Measurements from ENCODE around the gene MPV17. TPM values are rescaled to one million over a fixed set of nuclear protein-coding genes. Genes with fewer than 3 reads are reported as not detected.

MPV17 gene, protein sequence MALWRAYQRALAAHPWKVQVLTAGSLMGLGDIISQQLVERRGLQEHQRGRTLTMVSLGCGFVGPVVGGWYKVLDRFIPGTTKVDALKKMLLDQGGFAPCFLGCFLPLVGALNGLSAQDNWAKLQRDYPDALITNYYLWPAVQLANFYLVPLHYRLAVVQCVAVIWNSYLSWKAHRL
- 79.0 and 79.9 TPM in 2 replicates for total RNA-seq

DNA sequence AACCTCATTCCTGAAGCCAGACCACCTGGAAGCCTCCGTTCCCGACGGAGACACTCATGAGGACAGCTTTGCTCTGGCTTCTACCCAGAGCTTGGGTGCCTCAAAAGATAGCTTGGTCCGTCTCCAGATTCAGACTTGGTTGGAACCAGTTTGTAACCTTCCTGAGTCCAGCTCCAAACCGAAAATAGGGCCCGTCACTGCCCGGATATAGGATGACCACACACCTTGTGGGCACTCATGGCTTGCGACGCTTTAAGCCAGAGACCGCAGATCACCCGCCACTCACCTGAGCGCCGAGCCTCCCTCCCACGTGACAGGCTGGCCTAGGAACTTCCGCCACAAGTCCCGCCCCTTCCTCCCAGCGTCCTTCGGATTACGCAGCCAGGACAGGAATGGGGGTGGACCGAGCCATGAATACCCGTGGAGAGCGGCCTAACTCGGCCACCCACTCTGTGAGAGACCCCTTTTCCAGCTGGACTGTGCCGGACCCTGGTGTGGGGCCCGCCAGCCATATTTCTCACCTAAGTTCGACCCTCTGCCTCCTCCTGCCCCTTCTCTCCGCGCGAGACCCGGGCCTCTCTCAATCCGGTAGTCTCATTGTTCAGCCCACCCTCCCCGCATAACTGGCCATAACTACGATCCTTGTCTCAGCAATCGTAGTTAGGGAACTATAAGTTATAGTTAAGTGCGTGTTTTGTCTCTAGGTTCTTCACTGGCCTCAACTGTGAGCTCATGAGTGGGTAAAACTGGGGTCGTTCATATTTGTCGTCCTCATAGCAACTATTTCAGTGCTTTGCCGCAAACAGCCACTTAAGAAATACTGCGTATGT, at the start of gene MPV17:
Gene MPV17 (minus strand): TSS at position 332 of the 830 bp plus-strand sequence. CDS start 580 bp downstream, outside the sequence.

DNA sequence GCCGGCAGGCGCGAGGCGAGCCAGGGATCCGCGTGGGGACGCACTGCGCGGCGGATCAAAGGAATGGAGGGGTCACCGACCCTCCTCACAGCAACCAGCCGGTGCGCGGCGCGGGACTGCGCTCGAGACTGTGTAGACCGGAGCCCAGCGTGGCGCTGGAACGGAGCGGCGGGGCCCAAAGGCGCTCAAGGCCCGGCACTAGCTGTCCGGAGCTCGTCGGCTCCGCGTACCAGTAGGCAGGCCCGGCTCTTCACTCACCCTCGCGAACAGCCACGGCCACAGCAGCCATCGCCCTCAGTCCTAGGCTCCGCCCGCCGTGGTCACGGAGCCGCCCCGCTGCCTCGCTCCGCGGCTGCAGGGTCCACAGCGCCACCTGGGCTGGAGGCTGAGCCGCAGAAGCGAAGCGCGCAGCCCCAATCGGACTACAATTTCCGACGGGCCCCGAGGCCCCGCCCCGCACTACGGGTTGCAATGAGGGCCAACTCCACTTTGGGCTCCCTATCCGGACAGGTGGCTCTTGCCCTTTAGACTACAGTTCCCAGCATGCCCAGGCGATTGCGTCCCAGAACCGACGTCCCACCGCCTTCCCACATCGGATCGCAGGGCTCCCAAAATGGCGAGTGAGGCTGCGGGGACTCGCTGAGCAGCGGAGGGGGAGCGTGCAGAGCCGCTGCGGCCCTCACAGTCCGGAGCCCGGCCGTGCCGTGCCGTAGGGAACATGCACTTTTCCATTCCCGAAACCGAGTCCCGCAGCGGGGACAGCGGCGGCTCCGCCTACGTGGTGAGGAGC, 47.3 kb upstream of the MPV17 start, which contains the start of the genes EIF2B4 and SNX17:
Gene EIF2B4 (minus strand): TSS at position 313 of the 790 bp plus-strand sequence. CDS start 24 bp downstream, at position 289.
Gene SNX17 (plus strand): TSS at position 591 of the 790 bp plus-strand sequence. CDS start 128 bp downstream, at position 719.

DNA sequence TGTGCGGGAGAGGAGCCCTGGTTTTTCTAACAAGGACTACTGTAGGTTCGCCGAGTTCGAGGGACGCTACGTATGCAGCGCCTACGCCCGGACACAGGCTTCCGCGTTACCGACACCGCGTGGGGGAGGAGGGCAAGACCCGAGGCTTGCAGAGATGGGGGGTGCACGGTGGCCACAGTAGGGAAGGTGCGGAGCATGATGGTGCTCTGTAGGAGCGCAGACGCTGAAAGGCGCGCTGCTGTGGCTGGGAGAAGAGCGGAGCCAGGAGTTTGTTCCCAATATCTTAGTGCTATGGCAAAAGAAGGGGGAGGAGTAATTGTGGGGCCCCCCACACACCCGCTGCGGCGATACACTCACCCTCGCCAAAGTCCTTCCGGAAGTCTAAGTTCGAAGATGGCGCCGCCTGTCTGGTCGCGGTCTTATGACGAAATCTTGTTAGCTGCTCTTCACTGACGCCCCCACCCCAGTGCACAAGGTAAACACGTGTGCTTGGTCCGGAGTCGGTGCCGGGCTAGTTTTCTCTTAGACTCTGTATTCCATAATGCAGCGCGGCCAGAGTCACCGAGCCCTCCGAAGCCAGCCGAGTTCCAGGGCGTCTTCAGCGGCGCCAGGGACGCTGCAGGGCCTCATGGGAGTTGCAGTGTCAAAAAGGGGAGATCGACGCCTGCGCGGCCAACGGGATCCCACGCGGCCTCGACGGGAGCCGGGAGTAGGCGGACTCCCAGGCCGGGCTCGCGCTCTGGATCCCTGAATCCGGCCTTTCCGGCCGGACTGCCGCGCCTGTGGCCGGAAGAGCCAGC, 33.7 kb upstream of the MPV17 start, which contains the start of gene GTF3C2:
Gene GTF3C2 (minus strand): TSS at position 383 of the 800 bp plus-strand sequence. CDS start 13,210 bp downstream, outside the sequence.

DNA sequence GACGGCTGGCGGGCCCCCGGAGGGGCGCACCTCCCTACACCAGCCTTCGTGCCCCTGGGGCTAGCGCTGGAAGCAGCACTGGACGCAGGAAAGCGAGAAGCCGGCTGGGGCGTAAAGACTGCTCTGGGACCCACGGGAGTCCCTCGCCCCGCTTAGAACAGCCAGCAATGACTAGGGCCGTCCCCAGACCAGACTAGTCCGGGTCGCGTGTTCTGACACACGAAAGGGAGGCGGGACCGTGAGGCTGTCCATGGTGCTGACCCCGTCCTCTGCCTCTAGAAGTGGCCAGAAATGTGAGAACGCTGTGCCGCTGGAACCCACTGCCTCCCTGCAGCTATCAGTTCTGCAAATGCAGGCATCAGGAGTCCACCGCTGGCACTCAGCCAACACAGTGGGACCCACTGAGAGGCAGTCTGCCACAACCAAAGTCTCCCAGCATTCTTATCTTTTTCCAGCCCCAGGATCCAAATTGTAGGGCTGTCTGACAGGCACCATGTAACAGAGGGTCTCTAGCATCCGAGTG, 14.5 kb downstream of the MPV17 start, which contains the start of gene UCN:
Gene UCN (minus strand): TSS at position 87 of the 523 bp plus-strand sequence. CDS start 550 bp downstream, outside the sequence.

DNA sequence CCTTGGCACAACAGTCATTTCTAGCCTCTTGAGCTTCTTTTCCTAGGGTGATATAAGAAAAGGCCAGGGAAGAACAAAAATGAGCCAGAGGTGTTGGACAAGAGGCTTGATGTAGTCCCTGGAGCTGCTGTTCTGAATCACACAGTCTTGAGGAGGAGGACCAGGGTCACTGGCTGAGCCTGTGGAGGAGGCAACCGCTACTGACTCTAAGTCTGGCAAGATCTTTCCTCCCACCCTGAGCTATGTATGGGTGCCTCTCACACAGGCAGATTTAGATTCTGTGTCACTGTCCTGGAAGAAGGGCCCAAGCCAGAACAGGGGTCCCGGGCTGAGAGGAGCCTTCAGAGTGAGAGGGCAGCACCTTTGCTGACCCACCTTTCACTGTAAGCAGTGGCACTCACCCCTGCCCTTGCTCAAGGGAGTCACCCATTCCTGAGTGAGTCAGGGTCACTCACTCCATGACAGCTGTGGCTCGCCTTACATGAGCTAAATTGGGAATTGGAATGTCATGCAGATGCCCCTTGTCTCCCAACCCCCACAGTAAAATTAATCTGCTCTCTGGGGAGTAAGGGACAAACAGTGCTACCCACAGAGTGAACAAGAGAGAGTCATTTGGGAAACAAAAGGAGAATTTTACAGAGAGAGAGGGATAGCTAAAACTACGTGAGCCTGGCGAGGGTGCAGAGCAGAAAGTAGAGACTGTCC, 40.9 kb downstream of the MPV17 start, which contains the start of gene TRIM54:
Gene TRIM54 (plus strand): TSS at position 575 of the 705 bp plus-strand sequence. CDS start 303 bp downstream, outside the sequence.

DNA sequence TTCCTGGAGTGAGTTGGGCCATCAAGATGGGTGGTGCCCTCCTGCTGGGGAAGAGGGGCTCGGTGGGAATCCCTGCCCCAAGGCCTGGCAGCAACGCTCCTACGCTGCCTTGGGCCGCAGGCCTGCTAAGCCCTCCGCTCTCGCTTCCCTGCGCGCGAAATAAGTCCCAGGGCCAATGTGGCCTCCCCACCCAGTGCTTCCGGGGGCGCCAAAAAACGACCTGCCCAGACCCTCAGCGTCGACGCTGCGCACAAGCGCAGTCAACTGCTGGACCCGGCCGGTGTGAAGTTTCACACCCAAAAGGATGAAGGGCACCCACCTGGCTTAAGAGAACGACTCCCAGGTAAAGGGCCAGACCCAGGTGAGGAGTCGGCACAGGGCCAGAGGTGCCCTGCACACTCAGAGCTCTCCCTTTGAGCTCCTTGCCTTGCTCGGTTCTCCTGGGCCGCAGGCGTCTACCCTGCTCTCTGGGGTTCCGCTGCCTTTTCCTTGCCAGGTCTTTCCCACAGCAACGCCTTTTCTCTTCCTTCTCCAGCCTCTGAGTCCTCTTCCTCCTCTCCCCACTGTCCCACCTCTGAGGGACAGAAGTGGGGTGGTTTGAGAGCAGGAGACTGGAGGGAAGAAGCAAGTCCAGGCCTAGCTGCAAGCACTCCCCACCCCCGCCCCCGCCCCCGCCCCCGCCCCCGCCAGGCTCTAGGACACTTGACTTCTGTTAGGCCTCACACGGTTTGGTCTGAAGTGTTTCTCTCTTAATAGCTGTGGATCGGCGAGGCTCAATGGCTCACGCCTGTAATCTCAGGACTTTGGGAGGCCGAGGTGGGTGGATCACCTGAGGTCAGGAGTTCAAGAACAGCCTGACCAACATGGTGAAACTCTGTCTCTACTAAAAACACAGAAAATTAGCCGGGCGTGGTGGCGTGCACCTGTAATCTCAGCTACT, 47.4 kb downstream of the MPV17 start, which contains the start of gene DNAJC5G:
Gene DNAJC5G (plus strand): TSS at position 223 of the 940 bp plus-strand sequence. CDS start 1,296 bp downstream, outside the sequence.

DNA sequence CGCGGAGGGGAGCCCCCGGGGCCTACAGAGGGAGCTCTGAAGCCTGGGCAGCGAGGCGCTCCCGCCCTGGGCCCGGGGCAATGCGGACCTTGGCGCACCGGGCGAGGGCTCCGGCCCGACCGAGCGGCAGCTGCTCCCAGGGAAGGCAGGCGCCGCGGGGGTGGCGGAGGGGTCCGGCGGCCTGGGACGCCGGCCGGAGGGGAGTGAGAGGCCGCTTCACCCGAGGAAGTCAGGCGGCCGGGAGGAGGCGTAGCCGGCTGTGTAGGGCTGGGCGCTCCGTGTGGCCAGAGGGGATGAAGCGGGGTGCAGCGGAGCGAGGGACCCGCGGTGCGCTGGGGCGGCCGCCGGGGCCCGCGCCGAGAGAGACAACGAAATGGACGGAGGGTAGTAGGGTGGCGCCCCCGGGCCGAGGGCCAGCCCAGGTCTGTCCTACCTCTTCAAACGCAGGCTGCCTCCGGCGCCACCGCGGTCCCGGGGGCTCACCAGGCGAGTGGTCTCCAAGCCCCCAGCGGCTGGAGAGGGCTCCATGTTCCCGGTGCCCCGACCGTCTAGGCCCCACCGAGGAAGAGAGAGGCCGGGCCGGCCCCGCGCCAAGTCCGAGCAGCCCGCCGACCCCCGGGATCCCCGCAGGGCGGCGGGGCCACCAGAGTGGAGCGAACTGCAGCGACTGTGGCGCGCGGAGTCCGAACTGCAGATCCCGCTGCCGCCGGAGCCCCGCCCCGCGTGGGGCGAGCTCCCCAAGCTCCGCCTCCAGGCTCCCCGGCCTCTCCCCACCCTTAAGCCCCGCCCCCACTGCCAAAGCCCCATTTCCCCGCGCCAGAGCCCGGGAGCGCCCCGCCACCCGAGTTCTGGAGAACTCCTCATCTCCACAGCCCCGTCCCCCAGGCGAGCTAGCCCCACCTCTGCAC, 60.3 kb downstream of the MPV17 start, which contains the start of gene SLC30A3:
Gene SLC30A3 (minus strand): TSS at position 669 of the 908 bp plus-strand sequence. CDS start 141 bp downstream, at position 528.

Other genes starting within 250 kb of the MPV17 start
- 15.2 and 79.6 TPM in 2 replicates for gene EMILIN1, start 244.5 kb downstream of the MPV17 start, total RNA-seq
- 2.5 and 5.4 TPM in 2 replicates for gene KHK, start 236.3 kb downstream of the MPV17 start, total RNA-seq
- gene CGREF1, start 204.0 kb downstream of the MPV17 start, total RNA-seq, result 2.4 and 2.5 TPM in 2 replicates
- gene ABHD1, start 199.3 kb downstream of the MPV17 start, total RNA-seq, result 0.16 and 0.89 TPM in 2 replicates
- 41.6 and 72.5 TPM in 2 replicates for gene PREB, start 188.5 kb downstream of the MPV17 start, total RNA-seq
- not detected in 2 replicates for gene PRR30, start 183.7 kb downstream of the MPV17 start, total RNA-seq
- gene TCF23, start 174.1 kb downstream of the MPV17 start, total RNA-seq, result not detected in 2 replicates
- 164 and 249 TPM in 2 replicates for gene ATRAID, start 111.1 kb downstream of the MPV17 start, total RNA-seq
- 28.4 and 63.9 TPM in 2 replicates for gene SLC5A6, start 110.8 kb downstream of the MPV17 start, total RNA-seq
- gene CAD, start 105.7 kb downstream of the MPV17 start, total RNA-seq, result 66.8 and 124 TPM in 2 replicates
- under 0.01 TPM in 1 of 2 replicates, not detected in the other for gene SLC30A3, start 60.0 kb downstream of the MPV17 start, total RNA-seq
- gene DNAJC5G, start 47.7 kb downstream of the MPV17 start, total RNA-seq, result not detected in 2 replicates
- not detected in 2 replicates for gene TRIM54, start 40.7 kb downstream of the MPV17 start, total RNA-seq
- gene UCN, start 14.7 kb downstream of the MPV17 start, total RNA-seq, result 0.65 and 0.76 TPM in 2 replicates
- gene GTF3C2, start 33.7 kb upstream of the MPV17 start, total RNA-seq, result 44.4 and 49.5 TPM in 2 replicates
- 27.0 and 33.4 TPM in 2 replicates for gene EIF2B4, start 47.2 kb upstream of the MPV17 start, total RNA-seq
- gene SNX17, start 47.5 kb upstream of the MPV17 start, total RNA-seq, result 148 and 150 TPM in 2 replicates
- gene ZNF513, start 57.6 kb upstream of the MPV17 start, total RNA-seq, result 6.7 and 12.9 TPM in 2 replicates
- 66.2 and 153 TPM in 2 replicates for gene PPM1G, start 86.5 kb upstream of the MPV17 start, total RNA-seq
- gene NRBP1, start 105.5 kb upstream of the MPV17 start, total RNA-seq, result 81.2 and 88.4 TPM in 2 replicates
- gene KRTCAP3, start 119.3 kb upstream of the MPV17 start, total RNA-seq, result 0.49 and 8.9 TPM in 2 replicates
- gene IFT172, start 166.6 kb upstream of the MPV17 start, total RNA-seq, result 14.7 and 19.4 TPM in 2 replicates
- gene FNDC4, start 172.1 kb upstream of the MPV17 start, total RNA-seq, result 18.6 and 35.9 TPM in 2 replicates
- 1.1 TPM in 1 of 2 replicates, not detected in the other for gene GCKR, start 173.7 kb upstream of the MPV17 start, total RNA-seq

Measured in mesangial cell (primary cell).